Non-pigmented ciliary epithelial cell (primary cell): ENCODE measurements around the gene CRAT.

Experiments used
- DNase-seq: peaks from one replicate; pipeline ENCODE4 v3.0.0-alpha.2; 2010; ENCODE audit warnings: low read depth

CRAT gene

DNA sequence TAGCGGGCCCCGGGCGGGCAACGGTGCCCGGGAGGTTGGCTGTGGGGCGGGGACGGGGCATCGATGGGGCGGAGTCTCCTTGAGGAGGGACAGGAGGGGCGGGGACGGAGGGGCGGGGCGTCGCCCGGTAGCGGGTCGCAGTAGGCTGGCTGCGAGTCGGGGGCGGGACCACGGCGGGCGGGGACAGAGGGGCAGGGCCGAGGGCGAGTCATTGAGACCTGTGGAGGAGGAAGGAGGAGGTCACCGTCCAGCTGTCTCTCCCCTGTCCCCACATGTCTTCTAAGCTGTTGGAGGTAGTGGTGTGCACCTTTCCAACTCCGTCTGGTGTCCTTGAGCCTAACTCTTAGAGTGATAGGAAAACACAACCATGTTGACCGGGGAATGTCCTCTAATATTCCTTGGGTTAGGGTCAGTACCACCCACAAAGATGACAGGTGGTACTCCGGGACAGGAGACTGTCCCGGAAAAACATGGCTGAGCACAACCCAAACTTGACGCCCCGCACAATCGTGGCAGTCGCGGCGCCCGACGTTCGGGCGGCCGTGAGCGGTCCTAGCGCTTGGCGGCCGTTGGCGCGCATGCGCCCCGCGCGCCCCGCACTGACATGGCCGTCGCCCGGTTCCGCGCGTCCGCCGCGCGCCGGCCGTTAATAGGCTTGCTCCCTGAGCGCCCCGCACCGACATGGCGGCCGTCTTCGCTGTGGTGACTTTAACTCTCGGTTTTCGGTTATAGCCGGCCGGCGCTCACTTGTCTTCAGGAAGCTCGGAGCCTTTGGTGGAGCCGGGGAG, at the start of gene CRAT, which contains the start of gene PTPA:
TSS of gene CRAT (minus strand) at position 54 of the 788 bp plus-strand sequence. CDS start 284 bp downstream, outside the sequence.
TSS of gene PTPA (plus strand) at position 676 of the 788 bp plus-strand sequence. CDS start 186 bp downstream, outside the sequence.
- peak; percentile 63 for DNase-seq

DNA sequence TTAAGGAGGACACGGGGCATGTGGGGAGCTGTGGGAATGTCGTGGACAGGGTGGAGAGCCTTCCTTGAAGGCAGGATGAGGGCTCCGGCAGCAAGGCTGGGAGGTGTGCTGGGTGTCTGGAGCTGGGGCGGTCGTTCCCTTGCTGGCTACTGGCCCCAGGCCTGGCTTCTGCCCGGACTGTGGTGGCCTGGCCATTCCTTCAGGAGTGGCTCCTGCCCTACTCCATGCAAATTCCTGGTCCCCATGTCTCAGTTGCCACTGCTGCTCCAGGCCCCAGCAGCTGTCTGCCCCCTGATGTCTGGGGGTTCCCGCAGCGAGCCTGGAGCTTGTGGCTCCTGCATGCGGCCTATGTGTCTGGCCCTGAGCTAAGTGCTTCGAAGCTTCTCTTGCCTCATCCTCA, 45.6 kb upstream of the CRAT start:
- DNase-seq: no peak

DNA sequence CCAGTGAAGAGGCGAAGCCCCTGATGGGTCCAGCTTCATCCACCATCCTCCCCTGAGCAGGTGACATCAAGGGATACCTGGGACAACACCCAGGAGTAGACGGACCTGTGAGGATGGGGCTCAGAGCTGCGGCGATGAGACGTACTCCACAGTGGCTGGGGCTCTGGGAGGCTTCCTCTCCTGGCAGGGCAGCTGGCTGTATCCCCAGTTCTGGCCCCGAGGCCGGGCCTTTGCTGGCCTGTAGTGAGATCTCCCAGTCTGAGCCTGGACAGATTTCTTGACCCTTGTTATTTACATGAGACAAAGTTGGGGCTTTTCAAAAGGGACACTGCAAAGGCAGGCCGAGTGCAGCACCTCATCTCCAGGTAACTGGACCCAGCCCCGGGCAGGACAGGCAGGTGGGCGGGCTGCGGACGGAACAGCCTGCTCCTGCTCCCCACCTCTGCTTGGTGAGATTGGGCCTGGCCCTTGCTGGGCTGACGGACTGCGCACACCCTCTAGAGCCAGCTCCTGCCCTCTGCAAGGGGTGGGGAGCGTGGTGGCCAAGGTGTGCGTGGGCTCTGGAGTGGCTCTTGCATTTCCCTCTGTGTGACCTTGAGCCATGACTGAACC, 44.4 kb upstream of the CRAT start:
- DNase-seq: no peak

DNA sequence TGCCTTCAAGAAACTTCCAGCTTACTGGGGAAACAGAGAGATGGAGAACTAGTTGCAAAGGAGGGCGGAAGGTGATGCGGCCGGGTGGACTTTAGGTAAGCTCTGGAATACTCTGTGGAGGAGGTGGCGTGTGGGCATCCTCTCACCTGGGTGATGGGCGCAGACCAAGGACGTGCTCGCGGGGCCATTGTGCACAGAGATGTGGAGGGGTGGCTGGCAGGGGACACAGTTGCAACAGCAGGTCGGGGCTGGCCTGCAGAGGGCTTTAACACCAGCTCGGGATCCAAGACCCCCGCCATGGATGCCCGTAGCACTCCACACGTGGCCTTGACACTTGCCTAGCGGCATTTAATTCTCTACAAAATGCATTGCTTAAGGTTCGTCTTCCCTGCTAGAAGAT, 40.9 kb upstream of the CRAT start:
- DNase-seq: no peak

DNA sequence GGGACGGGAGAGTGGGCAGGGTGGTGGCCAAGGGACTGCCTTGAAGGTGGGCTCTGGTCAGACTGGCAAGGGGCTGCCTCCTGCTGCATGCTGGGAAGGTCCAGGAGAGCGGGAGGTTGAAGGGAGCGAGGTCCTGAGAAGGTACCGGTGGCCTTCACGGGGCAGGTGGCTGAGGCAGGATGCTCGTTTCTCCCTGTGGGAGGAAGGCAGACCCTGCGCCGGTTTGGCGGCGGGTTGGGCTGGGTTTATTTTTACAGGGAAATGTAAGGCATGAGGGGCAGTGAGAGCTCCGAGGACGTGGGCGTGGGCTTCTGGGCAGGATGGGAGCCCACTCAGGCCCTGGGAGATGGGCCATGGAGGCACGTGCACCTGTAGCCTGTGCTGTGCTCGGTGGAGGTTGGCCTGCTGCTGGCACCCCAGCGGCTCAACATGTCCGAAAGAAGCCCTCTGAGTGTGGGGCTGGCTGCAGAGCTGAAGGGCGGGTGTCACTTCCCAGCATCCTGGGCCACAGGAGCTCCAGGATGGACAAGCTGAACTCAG, 40.1 kb upstream of the CRAT start:
- no peak for DNase-seq

DNA sequence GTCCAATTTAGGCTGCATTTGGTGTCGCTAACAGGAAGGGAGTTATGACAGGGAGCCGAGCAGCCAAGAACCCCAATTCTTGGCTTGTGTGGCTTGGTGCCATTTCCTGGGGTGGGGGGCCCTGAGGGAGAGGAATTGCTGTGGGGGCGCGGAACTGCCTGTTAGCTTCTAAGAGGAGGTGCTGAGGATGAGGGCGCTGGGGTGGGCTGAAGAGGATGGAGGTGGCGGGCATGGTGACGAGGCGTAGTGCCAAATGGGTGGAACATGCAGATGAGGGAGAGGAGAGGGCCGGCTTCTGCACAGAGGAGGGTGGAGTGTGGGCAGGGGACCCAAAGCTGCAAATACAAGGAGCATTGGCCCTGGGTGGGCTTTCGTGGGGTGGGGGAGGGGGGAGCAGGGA, 39.5 kb upstream of the CRAT start:
- no peak for DNase-seq

DNA sequence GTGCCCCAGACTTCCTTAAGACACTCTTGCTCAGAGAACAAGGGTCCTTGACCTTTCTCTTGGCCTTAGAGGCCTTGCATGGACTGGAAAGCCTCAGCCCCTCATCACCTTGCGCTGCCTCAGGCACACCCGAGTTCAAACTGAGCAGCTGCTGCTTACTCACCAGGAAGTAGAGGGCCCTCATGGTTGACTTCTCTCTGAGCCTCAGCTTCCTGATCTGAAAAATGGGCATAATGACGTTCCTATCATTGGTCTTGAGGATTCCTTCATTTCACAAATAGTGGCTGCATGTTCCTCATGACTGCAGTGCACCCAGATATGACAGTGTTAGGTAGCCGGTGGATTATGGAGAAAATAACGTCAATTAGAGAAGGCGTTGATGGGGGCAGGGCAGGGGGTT, 38.8 kb upstream of the CRAT start:
- no peak for DNase-seq

DNA sequence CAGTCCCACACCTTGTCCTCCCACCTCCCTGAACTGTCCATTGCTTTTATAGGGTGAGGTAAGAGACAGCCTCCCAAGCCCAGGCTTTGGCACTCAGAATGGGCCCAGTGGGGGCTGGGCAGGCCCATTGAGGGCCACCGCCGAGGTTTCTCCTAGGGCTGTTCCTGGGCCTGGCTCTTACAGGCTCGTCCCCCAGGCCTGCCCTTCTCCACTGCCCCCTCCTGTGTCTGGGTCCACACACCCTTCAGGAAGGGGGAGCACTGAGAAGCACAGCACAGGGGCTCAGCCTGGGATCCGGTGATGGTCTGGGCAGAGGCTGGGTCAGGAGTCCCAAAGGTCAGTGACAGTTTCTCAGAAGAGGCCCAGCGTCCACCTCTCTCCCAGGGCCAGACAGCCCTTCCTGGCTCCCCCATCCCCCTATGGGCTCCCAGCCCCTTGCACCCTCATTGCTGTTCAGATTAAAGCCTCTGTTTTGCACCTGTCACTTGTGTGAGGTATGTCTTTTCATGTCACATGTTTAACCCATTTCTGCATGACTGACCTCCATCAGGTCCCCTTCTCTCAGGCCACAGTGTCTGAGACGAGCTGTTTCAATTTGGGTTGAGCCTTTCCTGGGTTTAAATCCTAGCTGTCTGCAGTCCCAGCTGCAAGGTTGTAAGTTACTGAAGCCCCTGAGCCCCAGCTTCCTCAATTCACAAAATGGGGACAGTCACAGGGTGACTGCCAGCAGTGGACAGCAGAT, 38.0 kb upstream of the CRAT start:
- DNase-seq: no peak

DNA sequence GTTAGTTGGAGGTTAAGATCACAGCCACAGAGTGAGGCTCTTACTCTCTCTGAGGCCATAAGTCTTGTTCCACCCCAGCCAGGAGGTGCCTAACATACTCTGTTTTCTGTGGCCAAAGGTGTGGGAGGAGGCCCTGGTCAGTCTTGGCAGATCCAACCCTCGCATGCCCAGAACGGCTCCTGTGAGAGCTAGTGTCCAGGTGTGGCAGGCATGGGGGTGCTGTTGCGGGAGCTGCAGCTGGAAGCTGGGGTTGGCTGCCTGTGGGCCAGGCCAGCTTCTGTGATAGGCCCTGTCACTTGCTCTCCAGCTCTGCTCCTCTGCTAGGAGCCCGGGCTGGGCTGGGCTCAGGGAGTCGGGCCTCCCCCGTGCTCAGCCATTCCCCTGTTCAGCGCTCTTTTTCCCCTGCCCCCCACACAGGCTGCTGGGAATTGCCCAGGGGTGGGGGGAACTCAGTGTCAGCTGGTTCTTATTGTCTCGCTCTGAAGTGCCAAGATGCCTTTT, 35.9 kb upstream of the CRAT start:
- no peak for DNase-seq

DNA sequence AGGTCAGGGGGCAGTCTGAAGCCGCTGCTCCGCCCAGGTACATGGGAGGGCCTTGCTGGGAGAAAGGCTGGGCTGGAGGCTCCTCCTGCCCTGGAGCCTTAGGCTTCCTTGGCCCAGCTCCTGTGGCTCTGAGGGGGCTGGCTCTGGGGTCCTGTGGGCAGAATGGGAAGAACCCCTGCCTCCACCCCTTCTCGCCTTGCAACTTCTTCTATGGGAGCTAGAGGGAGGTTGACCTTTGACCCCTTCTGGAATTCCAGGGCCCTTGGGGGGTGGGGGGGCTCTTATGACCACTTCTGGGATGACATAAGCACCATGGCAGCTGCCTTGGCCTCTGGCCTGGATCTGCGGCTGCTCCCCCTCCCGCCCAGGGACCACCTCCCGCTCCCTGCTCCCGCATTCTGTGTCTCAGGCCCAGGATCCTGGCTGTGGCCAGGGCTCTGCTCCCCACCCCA, 35.3 kb upstream of the CRAT start:
- DNase-seq: peak; percentile 76

DNA sequence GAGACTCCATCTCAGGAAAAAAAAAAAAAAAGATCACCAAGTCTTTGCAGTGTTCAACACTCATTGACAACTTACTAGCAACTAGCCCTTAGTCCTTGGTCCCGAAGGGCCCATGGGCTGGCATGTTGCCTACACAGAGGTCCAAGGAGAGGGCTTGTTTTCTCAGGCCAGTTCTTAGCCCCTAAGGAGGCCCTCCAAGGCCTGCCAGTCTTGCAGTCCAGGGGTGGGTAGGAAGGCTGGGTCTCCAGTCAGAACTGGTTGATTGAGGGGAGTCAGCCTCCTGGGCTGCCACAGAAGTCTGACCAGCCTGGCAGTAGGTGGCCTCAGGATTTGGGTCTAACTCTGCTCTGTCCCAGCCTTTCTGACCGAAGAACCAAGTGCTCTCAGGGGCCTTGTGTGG, 34.7 kb upstream of the CRAT start:
- no peak for DNase-seq

DNA sequence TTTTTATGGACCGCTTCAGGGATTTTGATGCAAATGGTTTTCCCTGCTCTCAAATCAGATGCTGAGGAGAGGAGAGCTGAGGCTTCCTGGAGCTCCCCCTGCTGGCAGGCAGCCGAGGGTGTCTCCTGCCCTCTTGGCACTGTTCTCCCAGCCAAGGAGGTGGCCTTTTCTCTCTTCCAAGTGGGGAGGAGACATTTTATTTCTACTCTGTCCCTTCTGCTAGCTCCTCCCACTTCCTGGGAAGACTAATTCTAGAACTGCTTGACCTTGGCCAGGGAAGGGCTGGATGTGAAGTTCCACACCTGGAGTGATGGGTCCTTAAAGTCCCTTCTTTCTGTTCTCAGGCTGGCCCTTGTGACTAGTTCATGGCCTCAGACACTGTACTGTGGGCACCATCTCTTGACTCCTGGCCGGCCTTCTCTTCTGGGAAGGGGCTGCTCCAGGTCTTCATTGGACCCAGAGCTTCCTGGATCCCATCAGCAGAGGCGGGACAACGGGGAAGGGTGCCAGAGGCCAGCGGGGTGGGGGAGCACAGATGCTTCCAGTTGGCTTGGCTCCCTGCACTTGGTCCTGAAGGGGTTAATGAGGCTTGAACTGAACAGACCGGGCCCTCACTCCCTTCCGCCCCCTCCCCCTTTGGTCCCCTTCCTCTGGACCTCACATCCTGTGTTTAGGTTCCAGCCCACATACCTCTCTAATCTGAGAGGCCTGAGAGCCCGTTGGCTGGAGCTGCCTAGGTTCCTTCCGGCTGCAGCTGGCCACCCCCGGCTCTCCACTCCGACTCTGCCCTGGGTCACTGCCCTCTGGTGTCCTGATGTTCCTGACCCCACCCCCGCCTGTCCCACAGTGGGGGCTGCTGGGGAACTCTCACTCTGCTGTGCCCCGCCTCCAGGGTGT, 32.7 kb upstream of the CRAT start:
- DNase-seq: no peak

DNA sequence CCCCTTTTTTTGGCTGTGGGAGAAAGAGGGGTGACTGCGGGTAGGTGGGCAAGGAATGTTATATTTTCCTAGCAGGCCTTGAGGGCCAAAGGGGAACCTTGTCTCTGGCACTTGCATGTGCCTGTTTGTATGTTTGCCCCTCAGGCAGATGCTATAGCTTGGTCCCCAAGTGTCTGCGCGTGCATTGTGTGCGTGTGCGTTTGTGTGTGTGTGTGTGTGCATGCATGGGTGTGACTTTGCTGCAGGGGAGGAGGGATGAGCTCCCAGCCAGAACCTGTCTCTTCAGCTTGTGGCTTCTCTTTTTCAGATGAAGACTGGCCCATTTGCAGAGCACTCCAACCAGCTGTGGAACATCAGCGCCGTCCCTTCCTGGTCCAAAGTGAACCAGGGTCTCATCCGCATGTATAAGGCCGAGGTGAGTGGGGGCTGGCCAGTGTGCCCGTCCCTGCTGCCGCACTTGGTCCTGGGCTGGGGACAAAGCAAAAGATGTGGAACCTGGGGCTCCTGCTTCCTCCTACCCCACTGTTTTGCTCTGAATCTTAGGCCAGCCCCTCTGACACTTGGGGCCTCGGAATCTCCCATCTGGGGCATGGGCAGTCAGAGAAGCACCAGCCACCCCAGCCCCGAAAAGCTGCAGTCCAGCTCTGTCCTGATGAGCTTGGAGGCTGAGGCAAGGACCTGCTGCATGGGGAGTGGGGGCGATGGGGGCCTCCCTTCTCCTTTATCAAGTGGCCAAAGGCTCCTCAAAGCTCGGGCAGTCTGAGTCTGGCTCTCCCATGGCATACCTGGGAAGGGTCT, 31.7 kb upstream of the CRAT start:
- DNase-seq: no peak

DNA sequence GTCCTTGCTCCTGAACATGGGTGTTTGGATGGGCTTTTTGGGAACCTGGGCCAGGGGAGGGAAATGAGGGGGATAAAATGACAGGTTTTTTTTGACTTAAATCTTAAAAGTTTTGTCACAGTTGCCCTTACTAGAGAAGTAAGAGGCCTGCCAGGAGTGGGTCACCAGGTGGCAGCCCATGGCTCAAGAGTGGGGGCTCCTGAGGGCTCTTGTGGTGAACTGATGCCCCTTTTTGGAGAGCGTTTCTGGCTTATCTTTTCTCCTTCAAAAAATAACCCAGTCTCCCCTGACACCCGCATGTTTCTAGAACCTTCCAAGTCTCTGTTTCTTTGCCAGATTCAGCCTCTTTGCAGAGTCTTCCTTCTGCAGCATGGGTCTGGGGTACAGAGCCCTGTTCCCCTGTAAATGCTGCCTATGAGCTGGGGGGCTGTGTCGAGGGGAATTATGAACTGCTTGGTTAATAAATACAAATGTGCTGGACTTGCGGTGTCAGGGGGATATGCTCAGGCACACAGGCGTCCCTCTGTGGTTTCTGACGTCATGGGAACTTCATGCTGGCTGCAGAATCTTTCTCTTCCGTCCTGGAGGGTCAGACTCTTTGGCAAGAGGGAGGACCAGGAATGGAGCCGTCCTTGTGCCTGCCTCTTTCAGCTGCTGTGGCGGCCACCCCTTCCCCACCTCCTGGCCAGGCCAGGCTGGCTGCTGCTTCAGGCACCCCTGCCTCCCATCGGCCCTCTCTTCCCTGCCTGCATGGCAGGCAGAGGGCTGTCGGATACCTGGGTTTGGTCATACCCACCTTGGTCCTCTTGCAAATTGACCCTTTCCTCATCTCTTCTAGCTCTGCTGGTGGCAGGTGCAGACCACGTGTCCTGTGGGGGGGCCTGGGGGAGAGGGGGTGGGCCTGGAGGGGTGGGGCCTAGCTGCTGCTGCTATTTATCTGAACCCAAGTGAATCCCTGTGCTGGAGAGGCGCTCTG, 30.8 kb upstream of the CRAT start:
- DNase-seq: peak; percentile 85

DNA sequence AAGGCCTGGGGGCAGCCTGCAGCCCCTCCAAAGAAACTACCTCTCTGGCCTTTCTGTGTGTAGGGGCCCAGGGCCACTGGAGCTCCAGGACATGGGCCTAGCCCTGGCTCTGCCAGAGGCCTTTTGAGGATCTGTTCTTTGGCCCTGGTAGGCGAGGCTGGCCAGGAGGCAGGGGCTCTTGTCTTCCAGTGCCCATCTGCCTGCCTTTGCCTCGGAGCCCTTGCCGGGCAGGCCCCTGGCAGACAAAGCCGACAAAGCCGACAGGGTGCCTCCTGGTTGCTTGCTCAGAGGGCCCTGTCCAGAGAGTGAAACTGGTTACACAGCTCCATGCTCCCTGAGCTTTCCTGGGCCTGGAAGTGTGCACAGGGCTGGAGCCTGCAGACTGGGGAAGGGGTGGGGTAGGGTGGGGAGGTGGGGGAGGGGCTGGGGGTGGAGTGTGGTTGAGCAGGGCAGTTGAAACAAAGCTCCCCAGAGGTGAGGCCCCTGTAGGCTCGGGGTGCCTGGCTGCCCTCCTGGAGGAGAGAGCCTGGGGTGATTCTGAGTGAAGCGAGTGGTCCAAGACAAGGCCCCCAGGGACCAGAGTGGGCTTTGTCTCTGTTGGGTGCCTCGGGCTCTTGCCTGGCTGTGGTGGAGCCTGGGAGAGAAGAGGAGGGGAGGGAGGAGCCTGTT, 29.9 kb upstream of the CRAT start:
- no peak for DNase-seq

DNA sequence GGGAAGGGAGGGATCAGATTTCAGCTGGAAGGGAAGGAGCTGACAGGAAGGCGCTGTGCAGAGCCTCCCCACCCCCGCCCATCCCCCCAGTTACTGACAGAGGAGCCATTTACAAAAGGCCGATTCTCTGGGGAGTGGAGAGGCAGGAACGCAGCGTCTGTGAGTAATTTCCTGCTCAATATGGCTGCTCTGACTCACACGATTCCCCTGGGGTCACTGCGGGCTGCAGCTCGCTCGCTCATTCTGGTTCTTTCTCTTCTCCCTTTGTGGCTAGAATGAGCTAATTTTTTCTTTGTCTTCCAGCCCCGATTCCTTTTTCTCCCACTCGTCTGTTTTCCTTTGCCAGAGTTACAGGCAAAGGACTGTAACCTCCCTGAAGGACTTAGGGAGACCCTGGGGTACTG, 29.4 kb upstream of the CRAT start:
- DNase-seq: peak; percentile 98

DNA sequence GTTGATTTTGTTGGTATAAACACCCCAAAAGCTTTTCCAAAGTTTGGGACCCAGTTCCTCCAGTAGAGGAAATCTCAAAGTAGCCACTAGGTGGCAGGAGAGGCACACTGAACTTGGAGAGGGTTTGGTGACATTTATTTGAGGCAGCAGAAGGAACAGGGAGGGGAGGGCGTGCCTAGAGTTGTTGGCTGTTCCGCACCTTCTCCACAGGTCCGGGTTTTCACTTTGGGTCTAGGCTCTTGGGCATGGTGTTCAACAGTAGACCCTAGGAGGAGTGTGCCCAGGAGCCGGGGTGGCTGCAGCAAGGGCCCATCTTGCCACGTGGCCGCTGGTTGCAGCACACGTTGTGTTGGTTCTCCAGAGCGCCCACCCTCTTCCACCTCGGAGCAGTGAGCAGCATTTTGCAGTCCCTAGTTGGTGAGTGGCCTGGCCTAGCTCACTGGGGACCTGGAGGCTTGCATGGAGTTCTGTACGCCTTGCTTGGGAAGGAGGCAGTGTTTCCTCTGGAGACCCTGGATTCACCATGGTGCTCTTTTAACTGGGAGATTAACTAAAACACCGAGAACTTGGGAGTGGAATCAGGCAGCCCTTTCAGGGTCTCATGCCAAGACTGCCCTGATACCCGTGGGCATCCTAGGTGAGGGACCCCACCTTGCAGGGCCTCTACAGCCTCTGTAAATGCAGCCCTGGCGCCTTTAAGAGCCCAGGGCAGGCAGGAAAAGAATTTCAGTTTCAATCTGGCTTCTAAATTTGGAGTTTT, 28.8 kb upstream of the CRAT start:
- no peak for DNase-seq
